Measurements from ENCODE around the gene DUSP1.
"Not testable (repeated sequence)": the region's sequence is repeated elsewhere in the genome, so short reads cannot be mapped to it uniquely, and the experiment has no call there.

DUSP1 gene

GRCh38 chr5:172770675-172771438, at the start of gene DUSP1:
TSS of gene DUSP1 (minus strand) at chr5:172771195. CDS start at chr5:172770952, 243 bp downstream.
- Mint-ChIP-seq H3K4me1 (peaks cover 28% of the 10 kb centered on the region), H3K36me3 (peaks cover 16% of the 10 kb centered on the region)

GRCh38 chr5:172820046-172820767, 49.2 kb upstream of the DUSP1 start:
- Mint-ChIP-seq H3K4me3 (no peak overlapping the region), H3K27ac (no peak overlapping the region), H3K27me3 (no peaks in the 10 kb centered on the region), H3K36me3 (no peaks in the 10 kb centered on the region), H3K4me1 (peaks cover 5% of the 10 kb centered on the region), H3K9me3 (no peaks in the 10 kb centered on the region)
- DNase-seq (ENCODE audit: low spot score in 2 of 2) (no peak), ATAC-seq (ENCODE audit: low read depth) (no peak)

More at GRCh38 chr5:172770675-172771438, at the start of gene DUSP1:
- DNase-seq (ENCODE audit: low spot score in 2 of 2) (peak; percentile 98 to 99), ATAC-seq (ENCODE audit: low read depth) (peak; percentile 42)
- peak within 1 kb of the TSS; percentile 95 for H3K4me3 Mint-ChIP-seq
- H3K9me3 Mint-ChIP-seq = no peaks in the 10 kb centered on the region
- peak within 1 kb of the TSS; percentile 100 for H3K27ac Mint-ChIP-seq
- no peaks in the 10 kb centered on the region for H3K27me3 Mint-ChIP-seq

- no peaks in the 10 kb centered on the region for H3K27me3 Mint-ChIP-seq
- no peak overlapping the region for H3K4me3 Mint-ChIP-seq
- ATAC-seq (ENCODE audit: low read depth) (no peak), DNase-seq (ENCODE audit: low spot score in 2 of 2) (no peak)
- H3K9me3 Mint-ChIP-seq = no peaks in the 10 kb centered on the region
- H3K4me1 Mint-ChIP-seq = peaks cover 8% of the 10 kb centered on the region
- no peak overlapping the region for H3K27ac Mint-ChIP-seq
- H3K36me3 Mint-ChIP-seq = no peaks in the 10 kb centered on the region
Observed at GRCh38 chr5:172819569-172819968, 48.6 kb upstream of the DUSP1 start.

GRCh38 chr5:172818081-172818480, 47.1 kb upstream of the DUSP1 start:
- DNase-seq (ENCODE audit: low spot score in 2 of 2) = no peak
- no peak for ATAC-seq (ENCODE audit: low read depth)
- no peak overlapping the region for H3K27ac Mint-ChIP-seq
- H3K4me1 Mint-ChIP-seq = peaks cover 8% of the 10 kb centered on the region
- H3K36me3 Mint-ChIP-seq = no peaks in the 10 kb centered on the region
- H3K27me3 Mint-ChIP-seq = no peaks in the 10 kb centered on the region
- no peak overlapping the region for H3K4me3 Mint-ChIP-seq
- H3K9me3 Mint-ChIP-seq = no peaks in the 10 kb centered on the region

- DNase-seq (ENCODE audit: low spot score in 2 of 2) (no peak), ATAC-seq (ENCODE audit: low read depth) (no peak)
- no peak overlapping the region for H3K27ac Mint-ChIP-seq
- H3K9me3 Mint-ChIP-seq = no peaks in the 10 kb centered on the region
- H3K27me3 Mint-ChIP-seq = no peaks in the 10 kb centered on the region
- peaks cover 8% of the 10 kb centered on the region for H3K4me1 Mint-ChIP-seq
- no peak overlapping the region for H3K4me3 Mint-ChIP-seq
- no peaks in the 10 kb centered on the region for H3K36me3 Mint-ChIP-seq
Observed at GRCh38 chr5:172817664-172818063, 46.7 kb upstream of the DUSP1 start.

DNA sequence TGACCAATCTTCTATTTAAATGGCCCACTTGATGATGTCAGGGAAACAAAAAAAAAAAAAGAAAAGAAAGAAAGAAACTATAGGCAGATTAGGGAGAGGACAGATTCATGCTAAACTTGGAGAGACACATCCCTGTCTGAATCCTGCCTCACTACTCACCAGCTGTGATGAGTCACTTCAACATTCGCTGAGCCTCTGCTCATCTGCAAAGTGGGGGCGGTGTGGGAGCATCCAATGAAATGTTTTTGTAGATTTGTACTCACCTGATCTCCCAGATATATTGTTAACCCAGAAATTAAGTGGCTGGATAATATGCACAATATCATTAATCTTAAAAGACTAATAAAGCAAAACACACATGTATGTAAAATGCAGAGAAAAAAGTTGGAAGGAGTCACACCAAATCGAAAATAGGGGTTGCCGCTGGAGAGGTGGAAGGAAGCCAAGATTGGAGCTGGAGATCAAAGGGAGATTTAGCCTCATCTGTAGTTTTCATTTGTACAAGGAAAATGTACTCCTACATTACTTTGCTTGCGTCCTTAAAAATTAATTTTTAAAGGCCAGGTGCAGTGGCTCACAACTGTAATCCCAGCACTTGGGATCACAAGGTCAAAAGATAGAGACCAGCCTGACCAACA, 46.0 kb upstream of the DUSP1 start:
- no peak overlapping the region for H3K4me3 Mint-ChIP-seq
- H3K4me1 Mint-ChIP-seq = peaks cover 8% of the 10 kb centered on the region
- no peak overlapping the region for H3K27ac Mint-ChIP-seq
- DNase-seq (ENCODE audit: low spot score in 2 of 2) (no peak), ATAC-seq (ENCODE audit: low read depth) (no peak)
- no peaks in the 10 kb centered on the region for H3K9me3 Mint-ChIP-seq
- H3K36me3 Mint-ChIP-seq = no peaks in the 10 kb centered on the region
- H3K27me3 Mint-ChIP-seq = no peaks in the 10 kb centered on the region

GRCh38 chr5:172815631-172816030, 44.6 kb upstream of the DUSP1 start:
- H3K9me3 Mint-ChIP-seq = no peaks in the 10 kb centered on the region
- peak; percentile 35 for ATAC-seq (ENCODE audit: low read depth)
- peaks cover 8% of the 10 kb centered on the region for H3K4me1 Mint-ChIP-seq
- no peak overlapping the region for H3K27ac Mint-ChIP-seq
- H3K36me3 Mint-ChIP-seq = no peaks in the 10 kb centered on the region
- DNase-seq (ENCODE audit: low spot score in 2 of 2) = no peak
- no peaks in the 10 kb centered on the region for H3K27me3 Mint-ChIP-seq
- no peak overlapping the region for H3K4me3 Mint-ChIP-seq

- not testable (repeated sequence) for H3K4me3 Mint-ChIP-seq
Observed at GRCh38 chr5:172810996-172811395, 40.0 kb upstream of the DUSP1 start.

GRCh38 chr5:172809774-172810173, 38.8 kb upstream of the DUSP1 start:
- Mint-ChIP-seq H3K4me3 (no peak overlapping the region), H3K27me3 (no peaks in the 10 kb centered on the region), H3K27ac (no peak overlapping the region), H3K36me3 (peaks cover 2% of the 10 kb centered on the region), H3K4me1 (peaks cover 10% of the 10 kb centered on the region), H3K9me3 (peaks cover 2% of the 10 kb centered on the region)
- ATAC-seq (ENCODE audit: low read depth) = no peak
- no peak for DNase-seq (ENCODE audit: low spot score in 2 of 2)

More at GRCh38 chr5:172810996-172811395, 40.0 kb upstream of the DUSP1 start:
- ATAC-seq (ENCODE audit: low read depth); H3K27me3 Mint-ChIP-seq; H3K36me3 Mint-ChIP-seq; DNase-seq (ENCODE audit: low spot score in 2 of 2); H3K27ac Mint-ChIP-seq; H3K9me3 Mint-ChIP-seq: not testable (repeated sequence)
- peaks cover 11% of the 10 kb centered on the region for H3K4me1 Mint-ChIP-seq

- H3K4me3 Mint-ChIP-seq = peak overlapping the region; percentile 93
- H3K4me1 Mint-ChIP-seq = peaks cover 7% of the 10 kb centered on the region
- H3K27me3 Mint-ChIP-seq = no peaks in the 10 kb centered on the region
- H3K36me3 Mint-ChIP-seq = peaks cover 2% of the 10 kb centered on the region
- peak overlapping the region; percentile 98 for H3K27ac Mint-ChIP-seq
- ATAC-seq (ENCODE audit: low read depth) = no peak
- no peak for DNase-seq (ENCODE audit: low spot score in 2 of 2)
- H3K9me3 Mint-ChIP-seq = peaks cover 2% of the 10 kb centered on the region
Observed at GRCh38 chr5:172807766-172808311, 36.8 kb upstream of the DUSP1 start.

- H3K9me3 Mint-ChIP-seq = peaks cover 2% of the 10 kb centered on the region
- ATAC-seq (ENCODE audit: low read depth) = peak; percentile 99
Observed at GRCh38 chr5:172806897-172807672, 36.1 kb upstream of the DUSP1 start.

DNA sequence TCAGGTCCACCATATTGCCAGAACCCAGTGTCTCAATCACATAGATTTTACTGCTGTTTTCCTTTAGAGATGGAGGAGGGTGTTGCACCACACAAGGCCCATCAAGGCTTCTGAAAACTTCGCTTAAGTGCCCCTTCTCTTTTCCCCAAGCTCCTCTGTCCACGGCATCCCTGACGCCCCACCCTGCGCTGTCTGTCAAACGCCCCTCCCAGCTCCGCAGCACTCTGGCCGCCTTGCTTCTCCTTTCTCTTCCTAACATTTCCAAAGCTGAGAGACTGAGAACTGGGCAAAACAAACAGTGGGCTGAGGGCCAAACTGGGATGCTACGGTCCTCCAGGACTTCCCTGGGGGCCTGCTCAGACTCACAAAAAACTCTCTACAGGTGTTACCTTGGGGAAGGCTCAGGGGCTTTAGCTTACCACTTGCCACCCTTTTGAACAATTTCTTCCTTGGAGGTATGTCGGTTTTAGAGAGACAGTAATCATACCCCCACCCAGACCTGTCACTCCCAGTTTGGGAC, 34.8 kb upstream of the DUSP1 start:
- H3K27ac Mint-ChIP-seq = peak overlapping the region; percentile 98
- peaks cover 7% of the 10 kb centered on the region for H3K4me1 Mint-ChIP-seq
- H3K4me3 Mint-ChIP-seq = no peak overlapping the region
- peaks cover 2% of the 10 kb centered on the region for H3K9me3 Mint-ChIP-seq
- ATAC-seq (ENCODE audit: low read depth) (no peak), DNase-seq (ENCODE audit: low spot score in 2 of 2) (no peak)
- H3K36me3 Mint-ChIP-seq = peaks cover 2% of the 10 kb centered on the region
- H3K27me3 Mint-ChIP-seq = no peaks in the 10 kb centered on the region

More at GRCh38 chr5:172806897-172807672, 36.1 kb upstream of the DUSP1 start:
- peak; percentile 69 to 80 for DNase-seq (ENCODE audit: low spot score in 2 of 2)
- H3K4me3 Mint-ChIP-seq = peak overlapping the region; percentile 93
- H3K4me1 Mint-ChIP-seq = peaks cover 7% of the 10 kb centered on the region
- H3K36me3 Mint-ChIP-seq = peaks cover 2% of the 10 kb centered on the region
- H3K27ac Mint-ChIP-seq = peak overlapping the region; percentile 98
- no peaks in the 10 kb centered on the region for H3K27me3 Mint-ChIP-seq

- peak overlapping the region; percentile 98 for H3K27ac Mint-ChIP-seq
Observed at GRCh38 chr5:172805018-172805683, 34.2 kb upstream of the DUSP1 start.

More at GRCh38 chr5:172805018-172805683, 34.2 kb upstream of the DUSP1 start:
- Mint-ChIP-seq H3K36me3 (peaks cover 2% of the 10 kb centered on the region), H3K4me3 (no peak overlapping the region), H3K4me1 (peaks cover 7% of the 10 kb centered on the region), H3K9me3 (peaks cover 2% of the 10 kb centered on the region), H3K27me3 (no peaks in the 10 kb centered on the region)
- ATAC-seq (ENCODE audit: low read depth) (no peak), DNase-seq (ENCODE audit: low spot score in 2 of 2) (no peak)

All from memory B cell (primary cell).